Dendritic cell treated with granulocyte-macrophage colony-stimulating factor and Interleukin-4, amounts not matched to agents 40 ng/mL and 50 ng/mL, for 4 days (primary cell): ENCODE measurements around the gene DDI2.

Experiments
- H3K27ac Mint-ChIP-seq: one replicate; pipeline ENCODE4 v1.8.0; 2022; ENCODE audit warnings: mild to moderate bottlenecking, mixed read lengths
- H3K27me3 Mint-ChIP-seq: one replicate; pipeline ENCODE4 v1.8.0; 2022; ENCODE audit warnings: mild to moderate bottlenecking, mixed read lengths
- H3K36me3 Mint-ChIP-seq: one replicate; pipeline ENCODE4 v1.8.0; 2022; ENCODE audit warnings: low read depth, mixed read lengths
- H3K4me1 Mint-ChIP-seq: one replicate; pipeline ENCODE4 v1.8.0; 2022; ENCODE audit warnings: low read depth, mixed read lengths
- H3K4me3 Mint-ChIP-seq: one replicate; pipeline ENCODE4 v1.8.0; 2022; ENCODE audit warnings: mild to moderate bottlenecking, moderate library complexity, mixed read lengths
- H3K9me3 Mint-ChIP-seq: one replicate; pipeline ENCODE4 v1.8.0; 2022; ENCODE audit warnings: mixed read lengths
- intact Hi-C: fragments of 100-400 bp; cut with micrococcal nuclease; formaldehyde crosslinking; loops from one replicate; pipeline ENCODE4 v1.15.0; 2022

DDI2 gene

DNA sequence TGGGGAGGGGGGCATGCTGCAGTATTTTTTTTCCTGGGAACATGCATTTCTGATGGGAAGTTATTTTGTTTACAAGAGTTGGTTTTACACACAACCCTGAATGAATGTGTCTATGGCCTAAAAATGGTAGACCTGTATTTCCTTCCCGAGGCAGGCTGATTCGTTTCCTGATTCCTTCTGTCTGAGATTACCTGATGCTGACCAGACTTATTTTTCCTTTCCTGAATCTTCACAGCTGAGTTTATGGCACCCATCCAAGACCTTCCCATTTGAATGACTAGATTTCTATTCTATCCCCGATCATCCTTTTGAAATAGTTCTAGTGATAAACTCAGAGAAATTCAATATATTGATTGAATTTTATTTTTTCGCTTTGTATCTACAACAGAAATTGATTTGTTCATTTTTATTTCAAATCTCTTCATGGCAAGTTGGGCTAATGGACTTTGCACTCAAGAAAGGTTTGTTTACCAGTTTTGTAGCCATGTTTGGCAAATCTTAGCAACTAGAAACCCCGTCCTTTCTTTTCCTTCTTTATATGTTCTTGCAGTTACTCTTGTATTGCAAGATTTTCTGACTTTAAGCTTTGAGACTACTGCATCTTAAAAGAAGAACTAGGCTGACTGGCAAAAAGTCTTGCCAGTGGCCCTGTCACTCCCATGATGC lies 51.0 kb downstream of the DDI2 start:
- H3K36me3 Mint-ChIP-seq = peaks cover 15% of the 10 kb centered on the region
- H3K4me3 Mint-ChIP-seq = no peak overlapping the region
- intact Hi-C loops = no loop called here
- H3K27ac Mint-ChIP-seq = no peak overlapping the region
- H3K27me3 Mint-ChIP-seq = no peaks in the 10 kb centered on the region
- no peaks in the 10 kb centered on the region for H3K9me3 Mint-ChIP-seq
- peaks cover 6% of the 10 kb centered on the region for H3K4me1 Mint-ChIP-seq

DNA sequence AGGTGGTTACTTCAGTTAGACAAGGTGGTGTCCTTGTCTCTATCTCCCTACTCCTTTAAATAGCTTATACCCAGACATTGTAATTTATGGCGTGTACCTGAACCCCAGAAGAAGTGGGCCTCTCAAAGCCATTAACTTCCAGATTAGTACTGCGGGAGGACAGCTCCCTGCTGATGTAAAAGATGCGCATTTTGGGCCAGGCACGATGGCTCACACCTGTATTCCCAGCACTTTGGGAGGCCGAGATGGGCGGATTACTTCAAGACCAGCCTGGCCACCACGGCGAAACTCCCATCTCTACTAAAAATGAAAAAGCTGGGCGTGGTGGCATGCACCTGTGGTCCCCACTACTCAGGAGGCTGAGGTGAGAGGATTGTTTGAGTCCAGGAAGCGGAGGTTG lies 51.8 kb downstream of the DDI2 start:
- Mint-ChIP-seq H3K9me3 (no peaks in the 10 kb centered on the region), H3K27ac (no peak overlapping the region), H3K36me3 (peaks cover 14% of the 10 kb centered on the region), H3K27me3 (no peaks in the 10 kb centered on the region), H3K4me1 (peaks cover 6% of the 10 kb centered on the region), H3K4me3 (no peak overlapping the region)
- intact Hi-C loops = no loop called here

DNA sequence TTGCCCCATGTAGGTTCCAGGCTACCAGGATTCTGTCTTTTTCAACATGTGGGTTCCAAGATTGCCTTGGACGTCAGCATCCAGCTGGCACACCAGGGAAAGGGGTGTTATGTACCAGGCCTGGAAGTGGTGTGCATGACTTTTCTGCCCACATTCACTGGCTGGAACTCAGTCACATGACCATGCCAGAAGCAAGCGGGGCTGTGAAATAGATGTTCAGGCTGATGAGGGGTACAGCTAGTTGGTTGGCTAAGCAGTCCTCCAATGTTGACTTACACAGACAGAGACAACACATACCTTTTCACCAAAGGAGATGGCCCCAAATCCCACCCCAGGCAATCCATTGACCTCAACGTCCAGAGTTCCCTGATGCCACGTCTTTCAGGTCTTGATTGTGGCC lies 52.6 kb downstream of the DDI2 start:
- intact Hi-C loops = no loop called here
- H3K9me3 Mint-ChIP-seq = no peaks in the 10 kb centered on the region
- no peak overlapping the region for H3K4me3 Mint-ChIP-seq
- H3K36me3 Mint-ChIP-seq = peaks cover 14% of the 10 kb centered on the region
- no peaks in the 10 kb centered on the region for H3K27me3 Mint-ChIP-seq
- H3K4me1 Mint-ChIP-seq = peaks cover 8% of the 10 kb centered on the region
- H3K27ac Mint-ChIP-seq = no peak overlapping the region

DNA sequence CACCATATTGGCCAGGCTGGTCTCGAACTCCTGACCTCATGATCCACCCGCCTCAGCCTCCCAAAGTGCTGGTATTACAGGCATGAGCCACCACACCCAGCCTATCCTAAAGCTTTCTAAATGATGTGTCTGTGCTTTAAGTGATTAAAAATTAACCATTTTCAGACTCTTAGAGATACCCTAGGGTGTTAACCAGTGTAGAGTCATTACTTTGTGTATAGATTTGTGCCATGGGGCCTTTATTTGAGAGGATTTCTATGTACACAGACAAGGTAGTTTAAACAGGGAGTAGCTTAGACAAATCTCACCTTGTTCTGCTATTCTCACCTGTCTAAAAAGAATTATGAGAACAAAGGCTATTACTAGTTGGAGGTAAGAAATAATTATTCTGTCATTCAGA lies 54.2 kb downstream of the DDI2 start:
- Mint-ChIP-seq H3K4me1 (peaks cover 22% of the 10 kb centered on the region), H3K36me3 (peaks cover 9% of the 10 kb centered on the region), H3K4me3 (no peak overlapping the region), H3K27ac (no peak overlapping the region), H3K9me3 (no peaks in the 10 kb centered on the region), H3K27me3 (no peaks in the 10 kb centered on the region)
- intact Hi-C loops = no loop called here

DNA sequence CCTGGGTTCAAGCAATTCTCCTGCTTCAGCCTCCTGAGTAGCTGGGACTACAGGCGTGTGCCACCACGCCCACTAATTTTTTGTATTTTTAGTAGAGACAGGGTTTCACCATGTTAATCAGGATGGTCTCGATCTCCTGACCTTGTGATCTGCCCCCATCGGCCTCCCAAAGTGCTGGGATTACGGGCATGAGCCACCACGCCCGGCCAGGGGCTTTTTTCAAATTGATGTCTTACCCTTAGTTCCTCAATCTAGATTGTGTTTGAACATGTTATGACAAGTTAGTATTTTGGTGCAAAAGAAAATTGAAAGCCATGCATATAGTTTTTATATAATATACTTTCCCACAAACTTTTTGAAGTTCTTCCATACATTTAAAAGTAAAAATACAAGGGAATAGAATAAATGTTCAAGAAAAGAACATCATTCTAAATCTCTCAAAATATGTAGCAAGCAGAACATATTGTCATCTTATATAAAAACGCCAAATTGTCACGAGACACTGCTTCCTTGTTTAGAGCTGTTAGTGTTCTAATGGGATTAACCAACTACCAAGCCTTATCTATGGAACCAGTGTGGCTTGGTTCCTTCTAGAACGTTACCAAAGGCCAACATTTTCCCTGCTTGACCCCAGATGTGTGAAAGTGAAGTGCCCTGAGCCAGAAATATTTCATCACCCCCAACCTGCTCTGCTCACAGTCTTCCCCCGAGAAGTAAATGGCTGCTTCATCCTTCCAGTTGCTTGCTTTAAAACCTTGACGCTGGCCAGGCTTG lies 57.3 kb downstream of the DDI2 start:
- intact Hi-C loops = no loop called here
- H3K4me3 Mint-ChIP-seq = no peak overlapping the region
- peaks cover 34% of the 10 kb centered on the region for H3K4me1 Mint-ChIP-seq
- no peaks in the 10 kb centered on the region for H3K27me3 Mint-ChIP-seq
- H3K27ac Mint-ChIP-seq = peak overlapping the region; percentile 86
- H3K9me3 Mint-ChIP-seq = no peaks in the 10 kb centered on the region
- no peaks in the 10 kb centered on the region for H3K36me3 Mint-ChIP-seq

DNA sequence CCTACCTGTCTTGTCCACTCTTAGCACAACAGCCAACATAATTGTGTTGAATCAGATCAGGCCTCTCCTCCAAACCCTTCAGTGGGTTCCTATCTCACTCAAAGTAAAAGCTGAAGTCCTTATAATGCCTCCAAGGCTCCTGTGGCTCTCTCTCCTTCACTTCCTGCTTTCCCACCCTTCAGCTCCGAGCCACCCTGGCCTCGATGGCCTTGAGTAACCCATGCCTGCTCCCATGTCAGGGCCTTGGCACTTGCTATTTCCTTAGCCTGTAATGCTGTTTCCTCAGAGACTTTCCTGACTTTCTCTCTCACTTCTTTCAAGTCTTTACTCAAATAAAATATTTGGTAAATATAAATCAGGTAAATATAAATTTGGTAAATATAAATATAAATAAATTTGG lies 58.8 kb downstream of the DDI2 start:
- H3K9me3 Mint-ChIP-seq = no peaks in the 10 kb centered on the region
- H3K27me3 Mint-ChIP-seq = no peaks in the 10 kb centered on the region
- H3K27ac Mint-ChIP-seq = peak overlapping the region; percentile 86
- intact Hi-C loops = no loop called here
- H3K4me3 Mint-ChIP-seq = peak overlapping the region; percentile 1
- H3K4me1 Mint-ChIP-seq = peaks cover 46% of the 10 kb centered on the region
- H3K36me3 Mint-ChIP-seq = no peaks in the 10 kb centered on the region

DNA sequence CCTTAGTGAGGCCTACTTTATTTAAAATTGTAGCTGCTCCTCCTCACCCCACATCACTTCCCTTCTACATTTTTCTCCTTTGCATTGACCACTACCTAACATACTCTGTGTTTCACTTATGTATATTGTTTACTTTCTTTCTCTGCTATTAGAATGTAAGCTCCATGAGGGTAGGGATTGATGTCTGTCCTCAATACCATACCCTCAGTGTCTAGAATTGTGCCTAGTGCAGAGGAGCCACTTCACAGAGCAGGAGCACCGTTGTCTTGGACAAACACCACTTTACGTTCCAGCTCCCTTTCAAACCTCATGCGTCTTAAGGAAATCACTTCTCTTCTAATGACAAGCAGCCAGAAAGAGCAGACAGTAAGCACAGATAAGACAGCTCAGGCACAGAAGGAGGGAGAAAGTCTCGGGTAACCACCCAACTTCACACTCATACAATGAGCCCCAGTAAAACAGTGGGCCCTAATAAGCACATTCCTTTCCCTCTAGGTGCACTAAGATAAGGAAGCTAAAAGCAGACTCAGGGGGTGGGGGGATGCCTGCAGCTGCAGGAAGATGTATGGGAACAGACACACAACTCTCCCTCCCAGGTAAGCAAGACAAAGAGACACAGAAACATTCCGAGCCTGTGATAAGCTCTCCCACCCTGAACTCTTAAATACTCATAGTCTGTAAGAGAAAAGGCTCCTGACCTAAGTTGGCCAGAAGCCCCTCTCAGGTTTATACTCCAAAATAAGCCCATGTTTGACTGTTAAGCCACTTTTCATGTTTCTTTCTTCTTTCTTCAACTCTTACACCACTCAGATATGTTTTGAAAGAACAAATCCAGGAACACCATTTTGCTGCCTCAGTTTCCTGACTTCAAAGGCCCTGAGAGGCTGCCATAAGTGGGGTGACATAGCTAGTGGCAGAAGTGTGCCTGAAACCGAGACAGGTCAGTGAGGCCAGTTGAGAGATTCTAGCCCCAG lies 59.7 kb downstream of the DDI2 start:
- Mint-ChIP-seq H3K4me1 (peaks cover 56% of the 10 kb centered on the region), H3K9me3 (no peaks in the 10 kb centered on the region), H3K27me3 (no peaks in the 10 kb centered on the region), H3K36me3 (no peaks in the 10 kb centered on the region), H3K27ac (no peak overlapping the region), H3K4me3 (no peak overlapping the region)
- intact Hi-C loops = no loop called here

DNA sequence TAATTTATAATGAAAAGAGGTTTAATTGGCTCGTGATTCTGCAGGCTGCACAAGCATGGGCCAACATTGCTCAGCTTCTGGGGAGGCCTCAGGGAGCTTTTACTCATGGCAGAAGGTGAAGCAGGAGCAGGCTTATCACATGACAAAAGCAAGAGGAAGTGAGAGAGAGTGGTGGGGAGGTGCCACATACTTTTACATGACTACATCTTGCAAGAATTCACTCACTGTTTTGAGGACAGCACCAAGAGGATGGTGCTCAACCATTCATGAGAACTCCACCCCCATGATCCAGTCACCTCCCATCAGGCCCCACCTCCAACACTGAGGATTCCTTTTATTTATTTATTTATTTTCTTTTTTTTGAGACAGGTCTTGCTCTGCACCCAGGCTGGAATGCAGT lies 61.3 kb downstream of the DDI2 start:
- Mint-ChIP-seq H3K9me3 (no peaks in the 10 kb centered on the region), H3K27ac (no peak overlapping the region), H3K27me3 (no peaks in the 10 kb centered on the region), H3K36me3 (peaks cover 8% of the 10 kb centered on the region), H3K4me1 (peaks cover 71% of the 10 kb centered on the region), H3K4me3 (no peak overlapping the region)
- intact Hi-C loops = no loop called here

DNA sequence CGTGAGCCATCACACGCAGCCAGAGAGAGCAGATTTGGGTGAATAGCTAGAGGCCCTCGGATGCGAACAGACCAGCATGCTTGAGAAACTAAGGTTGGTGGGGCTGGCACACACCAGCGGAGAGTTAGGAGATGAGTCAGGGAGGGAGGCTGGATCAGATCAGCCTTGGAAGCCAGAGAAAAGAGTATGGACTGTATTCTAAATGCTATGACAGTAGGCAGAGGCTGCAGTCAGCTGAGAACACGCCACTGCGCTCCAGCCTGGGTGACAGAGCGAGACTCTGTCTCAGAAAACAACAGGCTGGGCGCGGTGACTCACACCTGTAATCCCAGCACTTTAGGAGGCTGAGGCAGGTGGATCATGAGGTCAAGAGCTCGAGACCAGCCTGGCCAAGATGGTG lies 62.9 kb downstream of the DDI2 start:
- Mint-ChIP-seq H3K4me3 (no peak overlapping the region), H3K27me3 (no peaks in the 10 kb centered on the region), H3K4me1 (peaks cover 66% of the 10 kb centered on the region), H3K27ac (peak overlapping the region; percentile 92), H3K36me3 (peaks cover 12% of the 10 kb centered on the region), H3K9me3 (no peaks in the 10 kb centered on the region)
- intact Hi-C loops = loop anchor here (2.0 to 10.0 kb wide), 3 partner anchors 17 to 155 kb away; partner anchors contain the start of genes CASP9, DDI2 and DNAJC16

DNA sequence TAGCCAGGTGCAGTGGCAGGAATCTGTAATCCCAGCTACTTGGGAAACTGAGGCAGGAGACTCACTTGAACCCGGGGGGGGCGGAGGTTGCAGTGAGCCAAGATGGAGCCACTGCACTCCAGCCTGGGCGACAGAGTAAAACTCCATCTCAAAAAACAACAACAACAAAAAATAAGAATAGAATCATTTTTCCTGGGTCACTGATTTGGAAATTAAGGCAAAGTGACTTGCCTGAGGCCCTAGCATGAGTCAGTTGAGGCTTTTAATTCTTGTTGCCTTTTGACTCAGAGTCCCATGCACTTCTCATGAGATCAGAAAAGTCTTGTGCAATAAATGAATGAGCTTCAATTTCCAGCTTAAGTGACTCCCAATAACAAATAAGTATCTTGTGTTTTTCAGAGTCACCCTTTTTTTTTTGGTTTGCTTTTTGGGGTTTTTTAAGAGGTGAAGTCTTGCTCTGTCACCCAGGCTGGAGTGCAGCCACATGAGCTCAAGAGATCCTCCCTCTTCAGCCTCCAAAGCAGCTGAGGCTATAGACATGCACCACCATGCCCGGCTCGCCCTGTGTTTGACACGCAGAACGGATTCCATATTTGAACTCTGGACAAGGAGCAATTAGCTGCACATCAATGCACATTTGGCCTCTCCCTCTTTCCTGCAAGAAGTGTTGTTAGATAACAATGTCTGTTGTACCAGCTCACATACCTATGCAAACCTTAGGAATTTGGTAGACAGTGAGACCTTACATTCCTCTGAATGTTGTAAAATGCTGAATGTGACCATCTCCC lies 63.5 kb downstream of the DDI2 start:
- intact Hi-C loops = loop anchor here (2.0 to 10.0 kb wide), 3 partner anchors 16 to 156 kb away; partner anchors contain the start of genes CASP9, DDI2 and DNAJC16
- Mint-ChIP-seq H3K27ac (peak overlapping the region; percentile 92), H3K4me3 (no peak overlapping the region), H3K27me3 (no peaks in the 10 kb centered on the region), H3K4me1 (peaks cover 62% of the 10 kb centered on the region), H3K36me3 (peaks cover 14% of the 10 kb centered on the region), H3K9me3 (no peaks in the 10 kb centered on the region)

DNA sequence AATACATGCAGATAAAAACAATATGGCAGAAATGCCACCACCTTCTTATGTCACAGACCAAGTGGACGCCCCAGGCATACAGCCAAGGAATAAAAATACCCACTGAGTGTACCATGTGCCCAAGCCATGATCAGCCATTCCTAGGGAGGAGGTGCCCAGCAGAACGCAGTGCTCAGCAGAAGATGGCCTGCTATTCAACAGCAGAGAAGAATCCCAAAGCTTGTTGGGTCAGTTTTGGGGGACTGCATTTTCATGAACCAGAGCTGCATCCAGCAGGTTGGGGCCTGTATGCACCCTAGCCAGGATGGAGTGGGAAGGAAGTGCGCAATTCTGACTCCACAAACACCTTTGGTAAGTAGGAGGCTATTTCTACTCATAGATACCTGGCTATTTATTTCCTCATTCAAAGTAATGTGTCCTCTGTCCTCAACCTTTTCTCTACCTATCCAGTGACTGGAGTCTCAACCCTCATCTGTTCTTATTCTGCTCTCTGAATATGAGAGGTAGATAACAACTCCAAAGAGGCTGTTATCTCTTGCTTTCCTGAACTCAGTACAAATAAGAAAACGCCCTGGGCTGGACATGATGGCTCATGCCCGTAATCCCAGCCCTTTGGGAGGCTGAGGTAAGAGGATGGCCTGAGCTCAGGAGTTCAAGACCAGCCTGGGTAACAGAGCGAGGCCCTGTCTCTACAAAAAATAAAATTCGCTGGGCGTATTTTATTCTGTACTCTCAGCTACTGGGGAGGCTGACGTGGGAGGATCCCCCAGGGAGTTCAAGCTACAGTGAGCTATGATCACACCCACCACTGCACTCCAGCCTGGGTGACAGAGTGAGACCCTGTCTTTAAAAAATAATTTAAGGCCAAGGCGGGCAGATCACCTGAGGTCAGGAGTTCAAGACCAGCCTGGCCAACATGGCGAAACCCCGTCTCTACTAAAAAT lies 64.4 kb downstream of the DDI2 start:
- intact Hi-C loops = loop anchor here (2.0 to 10.0 kb wide), 3 partner anchors 15 to 157 kb away; partner anchors contain the start of genes CASP9, DDI2 and DNAJC16
- H3K9me3 Mint-ChIP-seq = no peaks in the 10 kb centered on the region
- H3K4me3 Mint-ChIP-seq = no peak overlapping the region
- H3K27me3 Mint-ChIP-seq = no peaks in the 10 kb centered on the region
- peaks cover 14% of the 10 kb centered on the region for H3K36me3 Mint-ChIP-seq
- H3K4me1 Mint-ChIP-seq = peaks cover 62% of the 10 kb centered on the region
- H3K27ac Mint-ChIP-seq = peak overlapping the region; percentile 92

DNA sequence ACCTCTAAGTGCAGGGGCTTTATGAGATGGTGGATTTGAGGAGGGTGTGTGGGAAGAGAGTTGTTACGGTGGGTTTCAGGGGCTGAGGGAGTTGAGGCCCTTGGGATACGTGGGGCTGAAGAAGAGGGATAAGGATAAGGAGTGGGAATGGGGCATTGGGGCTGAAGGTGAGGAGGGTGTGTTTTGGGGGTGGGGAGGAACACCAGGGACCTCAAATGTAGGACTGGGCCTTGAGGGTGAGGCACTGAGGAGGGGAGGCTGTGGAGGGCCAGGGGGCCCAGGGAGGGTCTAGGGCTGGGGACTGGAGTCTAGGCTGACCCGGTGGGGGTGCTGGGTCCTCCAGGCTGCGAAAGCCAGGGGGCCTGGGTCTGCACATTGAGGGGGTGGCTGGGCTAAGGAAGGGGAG lies 65.7 kb downstream of the DDI2 start:
- Mint-ChIP-seq H3K27me3 (no peaks in the 10 kb centered on the region), H3K4me3 (peak overlapping the region; percentile 72), H3K4me1 (peaks cover 73% of the 10 kb centered on the region), H3K27ac (peak overlapping the region; percentile 92), H3K9me3 (no peaks in the 10 kb centered on the region), H3K36me3 (peaks cover 21% of the 10 kb centered on the region)
- intact Hi-C loops = loop anchor here (5.0 to 10.0 kb wide), 2 partner anchors 66 to 158 kb away; partner anchors contain the start of genes CASP9, DDI2 and DNAJC16
